K562 (cell line): Measurements from ENCODE around the gene WASF2. TPM values are rescaled to one million over a fixed set of nuclear protein-coding genes. Genes with fewer than 3 reads are reported as not detected.

ENCODE experiments used
- ATF1 ChIP-seq, 2 experiments: fragments of 450-650 bp in 1 of 2; IDR thresholded peaks; 2 replicates each; pipeline ENCODE4 v1.6.1; 2016; ENCODE audit warnings: missing compliant biosample characterization in 1 of 2, missing genetic modification characterization in 1 of 2
- FOXA3 ChIP-seq, 2 experiments: fragments of 450-650 bp in 1 of 2; sonication (generic) in 1 of 2; formaldehyde crosslinking; IDR thresholded peaks in 1 of 2; conservative IDR thresholded peaks in 1 of 2; 2 replicates each; pipeline versions ENCODE4 v1.4.0 to v1.8.0; 2020 to 2022; ENCODE audit warnings: mild to moderate bottlenecking in 2 of 2, missing genetic modification reagents in 1 of 2
- FOXK2 ChIP-seq, 2 experiments: fragments of 450-650 bp; IDR thresholded peaks in 1 of 2; conservative IDR thresholded peaks in 1 of 2; 2 replicates each; pipeline ENCODE4 v1.6.1; 2016; ENCODE audit warnings: low read depth in 2 of 2, mild to moderate bottlenecking in 1 of 2
- GABPB1 ChIP-seq: sonication (generic); formaldehyde crosslinking; IDR thresholded peaks from 2 replicates; pipeline ENCODE4 v1.8.0; 2022; ENCODE audit warnings: mild to moderate bottlenecking, missing genetic modification reagents
- JUND ChIP-seq, 2 experiments: IDR thresholded peaks; 2 replicates in 1 of 2; 3 replicates in 1 of 2; pipeline ENCODE4 v1.6.1; 2011; ENCODE audit warnings: borderline replicate concordance in 2 of 2, low read depth in 2 of 2, low read length in 2 of 2, improper control_type of control experiment in 1 of 2, missing biosample characterization in 1 of 2, missing genetic modification characterization in 1 of 2, missing genetic modification reagents in 1 of 2
- KLF13 ChIP-seq: fragments of 450-650 bp; IDR thresholded peaks from 2 replicates; pipeline ENCODE4 v1.6.1; 2016; ENCODE audit warnings: missing genetic modification characterization, low read depth, mild to moderate bottlenecking, missing compliant biosample characterization, moderate library complexity, borderline replicate concordance
- NFIC ChIP-seq: fragments of 450-650 bp; IDR thresholded peaks from 2 replicates; pipeline ENCODE4 v1.6.1; 2017; ENCODE audit warnings: mild to moderate bottlenecking, inconsistent platforms
- NR1H2 ChIP-seq: sonication (generic); formaldehyde crosslinking; IDR thresholded peaks from 2 replicates; pipeline ENCODE4 v1.4.0; 2020; ENCODE audit warnings: mild to moderate bottlenecking, missing genetic modification reagents
- PHTF2 ChIP-seq: fragments of 250-450 bp; sonication (Bioruptor Pico); IDR thresholded peaks from 2 replicates; pipeline ENCODE4 v1.5.0; 2021; ENCODE audit warnings: mild to moderate bottlenecking
- POLR2AphosphoS5 ChIP-seq: IDR thresholded peaks from 2 replicates; pipeline ENCODE4 v1.6.1; 2011; ENCODE audit warnings: mild to moderate bottlenecking, low read depth, low read length, moderate library complexity; ENCODE audit not compliant: control insufficient read depth, insufficient read depth
- POLR2G ChIP-seq: fragments of 200-400 bp; formaldehyde crosslinking; IDR thresholded peaks from 2 replicates; pipeline ENCODE4 v1.6.1; 2017; ENCODE audit warnings: low read depth, mild to moderate bottlenecking, antibody characterized with exemption, low read length, moderate library complexity
- TEAD1 ChIP-seq, 2 experiments: fragments of 450-650 bp in 1 of 2; sonication (generic) in 1 of 2; formaldehyde crosslinking; IDR thresholded peaks; 2 replicates each; pipeline versions ENCODE4 v1.4.0 to v1.8.0; 2020 to 2022; ENCODE audit warnings: mild to moderate bottlenecking in 2 of 2, missing genetic modification reagents in 1 of 2
- TOE1 ChIP-seq, 2 experiments: fragments of 450-650 bp in 1 of 2; sonication (generic) in 1 of 2; formaldehyde crosslinking in 1 of 2; IDR thresholded peaks; 2 replicates each; pipeline versions ENCODE4 v1.7.1 to v1.8.0; 2016 to 2022; ENCODE audit warnings: borderline replicate concordance in 2 of 2, mild to moderate bottlenecking in 2 of 2, antibody characterized with exemption in 1 of 2, inconsistent platforms in 1 of 2, low read depth in 1 of 2, missing genetic modification reagents in 1 of 2, moderate library complexity in 1 of 2
- ZBTB1 ChIP-seq: sonication (generic); formaldehyde crosslinking; IDR thresholded peaks from 2 replicates; pipeline ENCODE4 v1.8.1; 2023; ENCODE audit warnings: missing genetic modification reagents, low read depth, mild to moderate bottlenecking, borderline replicate concordance
- ZBTB7A ChIP-seq: IDR thresholded peaks from 2 replicates; pipeline ENCODE4 v1.6.1; 2011; ENCODE audit warnings: low read depth, mild to moderate bottlenecking, low read length, moderate library complexity, borderline replicate concordance; ENCODE audit not compliant: control insufficient read depth
- ZNF134 ChIP-seq: fragments of 250-450 bp; sonication (Bioruptor Pico); conservative IDR thresholded peaks from 2 replicates; pipeline ENCODE4 v1.4.0; 2020
- ZNF143 ChIP-seq: sonication (generic); formaldehyde crosslinking; IDR thresholded peaks from 2 replicates; pipeline ENCODE4 v1.9.0; 2022; ENCODE audit warnings: mild to moderate bottlenecking, missing genetic modification reagents
- polyA plus RNA-seq, 8 experiments: library from polyadenylated mRNA; depleted of rRNA in 4 of 8; stranded (reverse) in 5 of 8; unstranded in 3 of 8; fragments of >200 nt; fragmentation: Nextera tagmentation in 2 of 8; fragmentation: Illumina TruSeq in 1 of 8; extraction: Ambion mirVana in 2 of 8; extraction: Trizol in 1 of 8; gene quantifications; 2 replicates each; pipeline versions ENCODE4 v1.2.1 to v1.2.3, GENCODE V29; 2011 to 2014; ENCODE audit warnings: inconsistent platforms in 1 of 8, missing spikeins in 1 of 8
- total RNA-seq, 7 experiments: library from RNA; depleted of rRNA in 6 of 7; stranded (reverse); fragments of >200 nt in 6 of 7; fragmentation: Illumina TruSeq in 2 of 7; extraction: Trizol in 2 of 7; gene quantifications; 2 replicates each; pipeline versions ENCODE4 v1.2.1 to v1.2.3, GENCODE V29; 2011 to 2021; ENCODE audit warnings: low replicate concordance in 1 of 7
- TF ChIP-seq, protein P1 (sequence below): sonication (generic); formaldehyde crosslinking; IDR thresholded peaks from 2 replicates; pipeline ENCODE4 v1.9.0; 2022; ENCODE audit warnings: mild to moderate bottlenecking, missing genetic modification reagents
- TF ChIP-seq, protein P2 (sequence below), 2 experiments: fragments of 250-450 bp in 1 of 2; fragments of 450-650 bp in 1 of 2; sonication (Bioruptor Pico) in 1 of 2; IDR thresholded peaks; 2 replicates each; pipeline versions ENCODE4 v1.6.1 to v1.8.0; 2016 to 2021; ENCODE audit warnings: mild to moderate bottlenecking in 2 of 2, moderate library complexity in 2 of 2, missing compliant biosample characterization in 1 of 2, missing genetic modification characterization in 1 of 2
- TF ChIP-seq, protein P3 (sequence below): conservative IDR thresholded peaks from 2 replicates; pipeline ENCODE4 v1.6.1; 2011; ENCODE audit warnings: low read depth, mild to moderate bottlenecking, low read length; ENCODE audit not compliant: control insufficient read depth

WASF2 gene
- total and polyA plus RNA-seq, 9 of the 15 experiments (the other 6 are each of a cell fraction or from before 2014, with no cell fraction given), result 8.2 to 163 (median 31.2) TPM

DNA sequence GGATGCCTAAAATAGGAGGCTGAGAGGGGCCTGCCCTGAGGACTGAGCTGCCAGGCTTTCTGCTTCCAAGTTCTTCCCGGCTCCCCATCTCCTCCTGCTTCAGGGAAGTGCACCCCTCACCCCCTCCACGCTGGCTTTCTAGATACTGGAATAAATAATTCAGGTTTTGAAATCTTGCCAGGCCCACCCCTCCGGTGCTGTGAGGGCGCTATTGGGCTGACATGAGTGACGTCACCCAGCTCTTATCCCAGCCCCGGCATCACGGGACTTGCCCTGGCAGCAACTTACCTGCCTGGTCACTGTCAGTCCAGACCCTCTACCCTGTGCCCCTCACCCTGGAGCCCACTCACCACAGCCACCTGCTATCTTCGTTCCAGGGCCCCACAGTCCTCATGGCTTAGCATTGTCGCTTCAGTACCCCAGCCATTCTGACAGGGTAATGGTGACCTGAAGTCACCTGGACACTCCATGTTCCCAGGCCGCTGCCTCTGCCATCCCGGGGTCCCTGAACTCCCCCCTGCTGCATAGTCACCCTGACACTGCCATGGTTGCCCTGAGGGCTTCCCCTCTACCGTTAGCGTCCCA, 98.4 kb downstream of the WASF2 start (continued):
- TF ChIP-seq POLR2G, result no peak
- TF ChIP-seq, protein P1, sequence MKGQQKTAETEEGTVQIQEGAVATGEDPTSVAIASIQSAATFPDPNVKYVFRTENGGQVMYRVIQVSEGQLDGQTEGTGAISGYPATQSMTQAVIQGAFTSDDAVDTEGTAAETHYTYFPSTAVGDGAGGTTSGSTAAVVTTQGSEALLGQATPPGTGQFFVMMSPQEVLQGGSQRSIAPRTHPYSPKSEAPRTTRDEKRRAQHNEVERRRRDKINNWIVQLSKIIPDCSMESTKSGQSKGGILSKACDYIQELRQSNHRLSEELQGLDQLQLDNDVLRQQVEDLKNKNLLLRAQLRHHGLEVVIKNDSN (CRISPR knock-in tag), result peak; percentile 66
- TF ChIP-seq ZBTB1, result peak; percentile 25; the same call in 1 of the 2 replicates
- no peak for TF ChIP-seq FOXK2 (conservative IDR thresholded peaks at IDR 0.05 in 1 of 2, IDR thresholded peaks at IDR 0.05 in 1 of 2; ENCODE audit: low read depth in 2 of 2)
- TF ChIP-seq ZBTB7A, result peak; percentile 9; the same call in 1 of the 2 replicates
- TF ChIP-seq JUND (IDR thresholded peaks at IDR 0.05; ENCODE audit: borderline replicate concordance, low read depth, low read length), result peak; percentile 88
- TF ChIP-seq JUND (tag; IDR thresholded peaks at IDR 0.05; ENCODE audit: borderline replicate concordance, low read depth, low read length), result peak; percentile 72
- peak; percentile 68; the same call in 1 of the 2 replicates for TF ChIP-seq NR1H2 (CRISPR knock-in tag)
- no peak for TF ChIP-seq PHTF2 (CRISPR knock-in tag)
- TF ChIP-seq ZNF143 (CRISPR knock-in tag), result peak; percentile 48; the same call in 1 of the 2 replicates
- TF ChIP-seq POLR2AphosphoS5, result no peak
- TF ChIP-seq ATF1 (CRISPR knock-in tag; IDR thresholded peaks at IDR 0.05), result no peak
- TF ChIP-seq ATF1 (tag; IDR thresholded peaks at IDR 0.05), result peak; percentile 47
- TF ChIP-seq, protein P2, sequence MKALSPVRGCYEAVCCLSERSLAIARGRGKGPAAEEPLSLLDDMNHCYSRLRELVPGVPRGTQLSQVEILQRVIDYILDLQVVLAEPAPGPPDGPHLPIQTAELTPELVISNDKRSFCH (CRISPR knock-in tag; IDR thresholded peaks at IDR 0.05), result no peak
- TF ChIP-seq, protein P2 (tag; IDR thresholded peaks at IDR 0.05), result 0 out of 2 replicates have a peak, but pooled peaks have one; percentile 71
- TF ChIP-seq NFIC, result peak; percentile 65
- TF ChIP-seq, protein P3, sequence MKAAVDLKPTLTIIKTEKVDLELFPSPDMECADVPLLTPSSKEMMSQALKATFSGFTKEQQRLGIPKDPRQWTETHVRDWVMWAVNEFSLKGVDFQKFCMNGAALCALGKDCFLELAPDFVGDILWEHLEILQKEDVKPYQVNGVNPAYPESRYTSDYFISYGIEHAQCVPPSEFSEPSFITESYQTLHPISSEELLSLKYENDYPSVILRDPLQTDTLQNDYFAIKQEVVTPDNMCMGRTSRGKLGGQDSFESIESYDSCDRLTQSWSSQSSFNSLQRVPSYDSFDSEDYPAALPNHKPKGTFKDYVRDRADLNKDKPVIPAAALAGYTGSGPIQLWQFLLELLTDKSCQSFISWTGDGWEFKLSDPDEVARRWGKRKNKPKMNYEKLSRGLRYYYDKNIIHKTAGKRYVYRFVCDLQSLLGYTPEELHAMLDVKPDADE, result 0 out of 2 replicates have a peak, but pooled peaks have one; percentile 31
- no peak for TF ChIP-seq KLF13 (tag)
- TF ChIP-seq TOE1 (IDR thresholded peaks at IDR 0.05; ENCODE audit: borderline replicate concordance), result peak; percentile 37; the same call in 1 of the 2 replicates
- no peak for TF ChIP-seq TOE1 (CRISPR knock-in tag; IDR thresholded peaks at IDR 0.05; ENCODE audit: borderline replicate concordance, low read depth)
- peak; percentile 57 for TF ChIP-seq GABPB1 (CRISPR knock-in tag)
- TF ChIP-seq ZNF134 (CRISPR knock-in tag), result no peak
- TF ChIP-seq FOXA3 (CRISPR knock-in tag; conservative IDR thresholded peaks at IDR 0.05 in 1 of 2, IDR thresholded peaks at IDR 0.05 in 1 of 2), result peak in 1 of 2 experiments; percentile 20; a peak in 1 of 4 replicates
- 0 out of 4 replicates have a peak, but pooled peaks of 1 of the 2 experiments have one; percentile 16 for TF ChIP-seq TEAD1 (CRISPR knock-in tag; IDR thresholded peaks at IDR 0.05)
- TF ChIP-seq, all 486 proteins: peak for 34
